DND-41 (cell line): ENCODE data around the gene GPC5.

Source experiments
- CTCF ChIP-seq: IDR thresholded peaks from 2 replicates; pipeline ENCODE4 v1.5.1; 2012; ENCODE audit warnings: borderline replicate concordance, low read length, moderate library complexity, mild to moderate bottlenecking; ENCODE audit not compliant: poor library complexity, severe bottlenecking; ENCODE audit errors: extremely low read depth
- EZH2 ChIP-seq: IDR thresholded peaks from 3 replicates; pipeline ENCODE4 v1.6.1; 2012; ENCODE audit warnings: borderline replicate concordance, low read depth, mild to moderate bottlenecking, moderate library complexity, low read length, inconsistent platforms; ENCODE audit not compliant: severe bottlenecking

GRCh38 chr13:92537471-92537870 is 1139.0 kb downstream of the GPC5 start:
- no peak for TF ChIP-seq EZH2
- TF ChIP-seq CTCF, result no peak
